NCI-H2107 treated with DMSO at 0.1 percent for 48 hours (cell line): ENCODE measurements around the gene ELP1.
"Not testable (repeated sequence)": the region's sequence is repeated elsewhere in the genome, so short reads cannot be mapped to it uniquely, and the experiment has no call there.

Experiments
- DNase-seq: peaks from one replicate; lab custom pipeline; 2025; ENCODE audit not compliant: unreplicated experiment; lab: John Stamatoyannopoulos, UW

Gene ELP1

GRCh38 chr9:108933718-108934322 is at the start of gene ELP1:
TSS of gene ELP1 (minus strand) at chr9:108934124. CDS start at chr9:108931146, 2,978 bp downstream.
- DNase-seq, result peak; percentile 80

GRCh38 chr9:108980893-108981292 is 47.0 kb upstream of the ELP1 start:
- no peak for DNase-seq

GRCh38 chr9:108978205-108978604 is 44.3 kb upstream of the ELP1 start:
- no peak for DNase-seq

- no peak for DNase-seq
Measured at GRCh38 chr9:108973895-108974294, 40.0 kb upstream of the ELP1 start.

GRCh38 chr9:108972626-108973209 is 38.8 kb upstream of the ELP1 start:
- no peak for DNase-seq

- DNase-seq, result no peak
Measured at GRCh38 chr9:108972186-108972585, 38.3 kb upstream of the ELP1 start.

- not testable (repeated sequence) for DNase-seq
Measured at GRCh38 chr9:108971392-108971791, 37.5 kb upstream of the ELP1 start.

- no peak for DNase-seq
Measured at GRCh38 chr9:108967916-108968315, 34.0 kb upstream of the ELP1 start.

GRCh38 chr9:108963459-108964143 is 29.7 kb upstream of the ELP1 start:
- no peak for DNase-seq

GRCh38 chr9:108961151-108961550 is 27.2 kb upstream of the ELP1 start:
- DNase-seq, result no peak

- no peak for DNase-seq
Measured at GRCh38 chr9:108960331-108960730, 26.4 kb upstream of the ELP1 start.

GRCh38 chr9:108956631-108957026 is 22.7 kb upstream of the ELP1 start:
- no peak for DNase-seq

GRCh38 chr9:108956022-108956630 is 22.2 kb upstream of the ELP1 start:
- DNase-seq, result no peak

- peak; percentile 17 for DNase-seq
Measured at GRCh38 chr9:108953983-108954574, 20.2 kb upstream of the ELP1 start.

- DNase-seq, result no peak
Measured at GRCh38 chr9:108951578-108951977, 17.7 kb upstream of the ELP1 start.

GRCh38 chr9:108950168-108950567 is 16.2 kb upstream of the ELP1 start:
- no peak for DNase-seq

GRCh38 chr9:108939975-108940374 is 6.1 kb upstream of the ELP1 start:
- DNase-seq, result no peak

GRCh38 chr9:108937561-108938305 is 3.8 kb upstream of the ELP1 start:
- DNase-seq, result no peak

GRCh38 chr9:108934323-108934893 is 484 bp upstream of the ELP1 start, which contains the start of gene ABITRAM:
TSS of gene ABITRAM (plus strand) at chr9:108934400. CDS start at chr9:108934487, 87 bp downstream.
- DNase-seq, result peak; percentile 80

- DNase-seq, result no peak
Measured at GRCh38 chr9:108933231-108933717, 650 bp downstream of the ELP1 start.
